Stimulated activated CD8-positive, alpha-beta memory T cell treated with anti-CD3 and anti-CD28 coated beads, Interleukin-2, amount 100 ng/mL, for 48 hours (primary cell): ENCODE measurements around the gene SMG9.

Experiments
- DNase-seq, 2 donors: peaks; one replicate each; pipeline ENCODE4 v3.0.0-alpha.2; 2020; ENCODE audit warnings: low read depth in 2 of 2

SMG9 gene

GRCh38 chr19:43724896-43725295 lies 29.9 kb downstream of the SMG9 start:
- DNase-seq, result no peak

DNA sequence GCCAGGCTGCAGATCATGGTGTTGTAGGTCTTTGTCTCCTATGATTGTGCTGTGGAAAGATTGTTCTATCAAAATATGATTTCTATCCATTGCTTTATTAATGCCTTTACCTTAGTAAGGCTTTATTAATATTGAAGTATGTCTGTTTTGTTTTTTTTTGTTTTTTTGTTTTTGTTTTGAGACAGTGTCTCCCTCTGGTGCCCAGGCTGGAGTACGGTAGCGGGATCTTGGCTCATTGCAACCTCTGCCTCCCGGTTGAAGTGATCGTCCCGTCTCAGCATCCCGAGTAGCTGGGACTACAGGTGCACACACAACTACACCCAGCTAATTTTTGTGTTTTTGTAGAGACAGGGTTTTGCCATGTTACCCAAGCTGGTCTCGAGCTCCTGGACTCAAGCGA lies 31.2 kb downstream of the SMG9 start:
- no peak for DNase-seq

GRCh38 chr19:43721469-43722048 lies 33.2 kb downstream of the SMG9 start:
- DNase-seq, result no peak

DNA sequence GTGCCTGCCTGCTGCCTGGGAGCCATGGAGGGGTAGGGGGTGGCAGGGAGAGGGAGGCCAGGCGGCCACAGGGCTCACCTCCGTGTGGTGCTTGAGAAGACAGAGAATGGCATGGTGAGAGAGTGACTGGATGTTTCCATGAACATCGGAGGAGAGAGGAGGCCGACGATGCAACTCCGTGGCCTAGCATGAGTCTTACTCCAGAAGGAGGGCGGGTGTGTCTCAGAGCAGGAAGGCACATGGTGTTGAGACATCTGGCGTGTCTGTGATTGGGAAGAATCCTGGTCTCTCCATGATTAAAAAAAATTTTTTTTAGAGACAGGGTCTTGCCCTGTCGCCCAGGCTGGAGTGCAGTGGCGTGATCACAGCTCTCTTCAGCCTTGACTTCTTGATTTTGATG lies 33.8 kb downstream of the SMG9 start:
- DNase-seq, result no peak

DNA sequence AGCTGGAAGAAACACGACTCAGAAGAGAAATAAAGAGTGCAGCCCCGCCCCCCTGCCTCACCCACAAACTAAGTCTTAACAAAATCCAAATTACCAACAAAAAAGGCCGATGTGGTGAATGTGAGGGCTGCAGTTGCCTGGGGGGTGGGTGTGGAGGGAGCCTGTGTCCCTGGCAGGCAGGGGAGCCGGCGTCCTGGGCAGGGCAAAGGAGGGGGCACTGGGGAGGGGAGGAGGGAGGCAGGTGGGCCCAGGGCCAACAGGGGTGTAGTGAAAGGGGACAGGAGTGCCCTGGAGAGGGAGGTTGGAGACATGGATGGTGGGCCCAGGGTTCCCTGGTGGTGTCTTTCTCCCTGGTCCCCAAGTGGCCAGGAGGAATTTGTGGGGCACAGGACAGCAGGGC lies 34.8 kb downstream of the SMG9 start:
- no peak for DNase-seq

- DNase-seq, result no peak
Measured at GRCh38 chr19:43719378-43719868, 35.3 kb downstream of the SMG9 start.

- no peak for DNase-seq
Measured at GRCh38 chr19:43718627-43719377, 36.0 kb downstream of the SMG9 start.

- no peak for DNase-seq
Measured at GRCh38 chr19:43715776-43716175, 39.0 kb downstream of the SMG9 start, which contains the start of gene IRGC. Gene IRGC, plus strand, starts transcription at chr19:43716076. Its CDS starts 2,483 bp downstream, at chr19:43718559.

- DNase-seq, result no peak
Measured at GRCh38 chr19:43713208-43713607, 41.6 kb downstream of the SMG9 start.

GRCh38 chr19:43711751-43712355 lies 42.9 kb downstream of the SMG9 start:
- DNase-seq, result no peak

DNA sequence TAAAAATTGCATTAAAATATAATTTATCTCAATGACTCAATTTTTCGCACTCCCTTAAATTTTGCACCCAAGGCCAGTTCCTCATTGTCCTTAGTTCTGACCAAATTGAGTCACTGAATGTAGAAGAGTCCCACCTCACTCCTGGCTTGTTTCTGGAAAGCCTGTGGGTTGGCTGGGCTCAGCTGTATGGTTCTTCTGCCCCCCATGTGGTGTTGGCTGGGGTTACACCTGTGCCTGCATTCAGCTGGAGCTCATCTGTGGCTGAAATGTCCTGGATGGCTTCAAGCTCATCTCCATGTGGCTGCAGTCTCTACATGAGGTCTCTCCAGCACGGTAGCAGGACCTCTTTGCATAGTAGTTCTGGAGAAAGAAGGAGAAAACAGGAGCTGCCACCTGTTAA lies 46.0 kb downstream of the SMG9 start:
- DNase-seq, result no peak

DNA sequence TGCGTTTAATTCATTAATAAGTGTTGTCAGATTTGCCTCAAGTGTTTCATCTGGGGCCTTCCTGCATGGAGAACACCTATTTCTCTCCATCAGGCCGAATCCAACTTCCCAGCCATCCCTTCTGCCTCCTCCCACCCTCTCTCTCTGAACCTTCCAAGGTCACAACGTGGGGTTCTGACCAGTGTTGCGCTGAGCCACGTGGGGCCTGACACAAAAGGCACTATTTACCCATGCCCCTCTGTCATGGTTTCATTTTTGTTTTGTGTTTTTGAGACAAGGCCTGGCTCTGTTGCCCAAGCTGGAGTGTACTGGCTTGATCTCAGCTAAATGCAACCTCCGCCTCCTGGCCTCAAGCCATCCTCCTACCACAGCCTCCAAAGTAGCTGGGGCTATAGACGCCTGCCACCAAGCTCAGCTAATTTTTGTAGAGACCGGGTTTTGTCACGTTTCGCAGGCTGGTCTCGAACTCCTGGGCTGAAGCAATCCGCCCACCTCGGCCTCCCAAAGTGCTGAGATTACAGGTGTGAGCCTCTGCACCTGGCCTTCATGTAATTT lies 47.5 kb downstream of the SMG9 start:
- DNase-seq, result no peak

- DNase-seq, result no peak
Measured at GRCh38 chr19:43705729-43706128, 49.0 kb downstream of the SMG9 start.

DNA sequence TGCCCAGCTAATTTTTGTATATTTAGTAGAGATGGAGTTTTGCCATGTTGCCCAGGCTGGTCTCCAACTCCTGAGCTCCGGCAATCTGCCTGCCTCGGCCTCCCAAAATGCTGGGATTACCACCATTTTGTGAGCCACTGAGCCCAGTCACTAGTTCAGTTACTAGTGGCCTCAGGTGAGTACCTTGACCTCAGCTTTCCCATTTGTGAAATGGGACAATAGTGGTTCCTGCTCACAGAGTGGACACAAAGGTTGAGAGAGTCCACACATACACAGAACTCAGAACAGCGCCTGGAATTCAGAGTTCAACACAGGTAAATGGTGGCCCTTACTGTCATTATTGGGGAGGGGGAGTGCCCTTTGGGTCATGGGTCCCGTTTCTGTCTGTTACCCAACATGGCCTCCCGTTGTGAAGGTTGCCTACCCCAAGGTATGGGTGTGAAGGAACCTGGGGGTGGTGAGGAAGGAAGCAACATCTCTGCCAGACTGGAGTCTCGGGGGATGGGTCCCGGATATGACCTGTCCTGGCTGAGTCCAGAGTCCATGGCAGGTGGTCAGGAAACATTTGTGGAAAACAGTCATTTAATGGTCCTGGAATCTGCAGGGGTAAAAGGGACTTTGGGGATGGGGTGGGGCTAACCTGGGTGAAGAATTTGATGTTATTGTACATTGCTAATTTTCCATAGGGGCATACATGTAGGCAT lies 50.6 kb downstream of the SMG9 start:
- no peak for DNase-seq

GRCh38 chr19:43700395-43701000 lies 54.3 kb downstream of the SMG9 start:
- DNase-seq, result peak in 1 of 2 donors; percentile 13

DNA sequence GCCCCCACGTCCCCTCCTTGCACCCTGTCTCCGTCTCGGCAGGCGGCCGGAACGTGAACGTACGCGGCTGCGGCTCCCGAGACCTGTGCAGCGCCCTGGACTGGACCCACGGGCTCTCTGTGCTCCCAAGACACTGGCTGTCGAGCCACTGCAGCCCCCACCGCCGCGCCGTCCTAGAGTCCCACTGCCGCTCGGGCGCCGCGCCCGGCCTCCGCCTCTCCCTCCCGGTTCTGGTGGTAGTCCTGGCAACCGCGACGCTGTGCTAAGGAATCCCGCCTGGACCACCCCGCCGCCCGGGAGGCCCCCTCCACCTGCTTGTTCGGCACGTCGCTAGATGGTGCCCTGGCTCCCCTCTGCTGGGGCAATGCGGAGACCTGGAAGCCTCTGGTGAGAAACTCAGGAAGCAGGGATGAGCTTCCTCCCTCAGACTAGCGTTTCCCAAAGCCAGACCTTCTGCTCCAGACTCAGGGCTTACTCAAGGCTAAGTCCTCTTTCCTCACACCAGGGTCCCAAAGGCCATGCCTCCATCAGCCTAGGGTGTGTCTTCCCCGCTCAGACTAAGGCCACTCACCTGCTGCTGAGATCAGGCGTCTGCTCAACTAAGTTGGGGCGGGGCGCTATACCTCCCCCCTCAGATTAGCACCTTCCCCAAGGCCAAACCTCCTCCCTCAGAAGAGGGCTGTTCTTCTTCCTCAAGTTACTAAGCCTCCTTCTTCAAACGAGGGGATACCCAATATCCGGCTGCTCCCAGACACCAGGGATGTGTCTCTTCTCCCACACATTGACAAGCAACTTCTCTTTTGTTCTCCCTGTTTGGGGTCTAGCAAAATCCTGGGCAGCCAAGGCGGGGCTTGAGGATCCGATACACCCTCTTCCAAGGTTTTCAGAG lies 55.0 kb downstream of the SMG9 start:
- DNase-seq, result no peak

GRCh38 chr19:43697295-43697694 lies 57.5 kb downstream of the SMG9 start:
- no peak for DNase-seq

DNA sequence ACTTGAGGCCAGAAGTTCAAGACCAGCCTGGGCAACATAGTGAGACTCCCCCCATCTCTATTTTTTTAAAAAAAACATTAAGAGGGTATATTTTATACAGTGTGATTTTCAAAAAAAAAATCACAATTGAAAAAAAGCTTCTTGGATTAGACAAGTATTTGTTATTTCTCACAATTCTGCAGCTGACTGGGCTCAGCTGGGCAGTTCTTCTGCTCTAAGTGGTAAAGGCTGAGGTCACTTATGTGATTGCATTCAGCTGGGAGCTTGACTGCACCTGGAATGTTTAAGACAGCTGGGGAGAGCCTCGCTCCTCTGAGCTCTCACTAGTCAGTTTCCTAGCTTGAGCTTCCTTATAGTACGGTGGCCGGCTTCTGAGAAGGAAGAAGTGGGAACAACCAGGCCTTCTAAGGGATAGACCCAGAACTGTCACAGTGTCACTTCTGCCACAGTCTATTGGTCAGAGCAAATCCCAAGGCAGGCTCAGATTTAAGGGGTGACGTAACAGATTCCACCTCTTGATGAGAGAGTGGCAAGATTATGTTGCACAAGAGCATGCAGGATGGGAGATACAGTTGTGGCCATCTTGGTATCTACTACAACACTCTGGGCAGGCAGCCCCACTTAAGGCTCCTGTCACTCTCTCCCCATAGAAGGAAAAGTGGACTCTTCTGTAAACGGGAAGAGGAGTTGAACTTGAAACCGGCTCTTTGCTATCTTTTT lies 58.6 kb downstream of the SMG9 start:
- no peak for DNase-seq

- no peak for DNase-seq
Measured at GRCh38 chr19:43694553-43694952, 60.2 kb downstream of the SMG9 start.

DNA sequence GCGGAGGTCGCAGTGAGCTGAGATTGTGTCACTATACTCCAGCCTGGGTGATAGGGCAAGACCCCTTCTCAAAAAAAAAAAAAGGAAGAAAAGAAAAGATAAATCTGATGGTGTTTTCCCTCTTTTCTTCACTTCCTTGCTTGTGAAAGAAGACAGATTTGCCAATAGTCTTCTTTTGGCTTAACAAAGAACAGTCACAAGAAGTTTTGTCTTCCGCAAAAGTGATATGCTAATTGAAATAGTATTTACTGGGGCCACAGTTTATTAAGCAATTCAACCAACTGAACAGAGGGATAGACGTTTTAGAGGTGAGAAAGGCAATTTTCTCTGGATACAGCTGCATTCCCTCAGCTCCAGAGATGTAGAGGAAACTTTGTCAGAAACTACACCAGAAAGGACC lies 61.9 kb downstream of the SMG9 start:
- DNase-seq, result no peak
